Activated CD4-positive, alpha-beta T cell treated with anti-CD3 and anti-CD28 coated beads, Interleukin-2, amount 50 U/mL, for 1 hour (primary cell): ENCODE results near the gene RGS21.
"Not testable (repeated sequence)": the region's sequence is repeated elsewhere in the genome, so short reads cannot be mapped to it uniquely, and the experiment has no call there.

ENCODE experiments used
- DNase-seq: peaks from one replicate; pipeline ENCODE4 v3.0.0-alpha.2; 2020

RGS21 gene

GRCh38 chr1:192316942-192317450, at the start of gene RGS21:
RGS21 (plus strand) TSS chr1:192316992; CDS start chr1:192343037, 26,045 bp downstream.
- DNase-seq = no peak

GRCh38 chr1:192268468-192269052, 48.2 kb upstream of the RGS21 start:
- no peak for DNase-seq

- DNase-seq = no peak
Measured at GRCh38 chr1:192270398-192270797, 46.4 kb upstream of the RGS21 start.

GRCh38 chr1:192272732-192273131, 44.1 kb upstream of the RGS21 start:
- no peak for DNase-seq

GRCh38 chr1:192274588-192274987, 42.2 kb upstream of the RGS21 start:
- no peak for DNase-seq

- DNase-seq = no peak
Measured at GRCh38 chr1:192277635-192278034, 39.2 kb upstream of the RGS21 start.

- DNase-seq = no peak
Measured at GRCh38 chr1:192284927-192285326, 31.9 kb upstream of the RGS21 start.

- DNase-seq = no peak
Measured at GRCh38 chr1:192303029-192303428, 13.8 kb upstream of the RGS21 start.

- DNase-seq = not testable (repeated sequence)
Measured at GRCh38 chr1:192308314-192308713, 8.5 kb upstream of the RGS21 start.

- no peak for DNase-seq
Measured at GRCh38 chr1:192311281-192311680, 5.5 kb upstream of the RGS21 start.

GRCh38 chr1:192327997-192328396, 11.2 kb downstream of the RGS21 start:
- no peak for DNase-seq

- DNase-seq = no peak
Measured at GRCh38 chr1:192342842-192343241, 26.1 kb downstream of the RGS21 start.

GRCh38 chr1:192343344-192343743, 26.6 kb downstream of the RGS21 start:
- DNase-seq = no peak

- DNase-seq = no peak
Measured at GRCh38 chr1:192349314-192349713, 32.5 kb downstream of the RGS21 start.

- DNase-seq = no peak
Measured at GRCh38 chr1:192350356-192350755, 33.6 kb downstream of the RGS21 start.

- no peak for DNase-seq
Measured at GRCh38 chr1:192351550-192351949, 34.8 kb downstream of the RGS21 start.

- no peak for DNase-seq
Measured at GRCh38 chr1:192357924-192358323, 41.1 kb downstream of the RGS21 start.

GRCh38 chr1:192358402-192358801, 41.6 kb downstream of the RGS21 start:
- DNase-seq = no peak

- DNase-seq = no peak
Measured at GRCh38 chr1:192358822-192359221, 42.0 kb downstream of the RGS21 start.

- no peak for DNase-seq
Measured at GRCh38 chr1:192363177-192363576, 46.4 kb downstream of the RGS21 start.

GRCh38 chr1:192367436-192367835, 50.6 kb downstream of the RGS21 start:
- no peak for DNase-seq

- DNase-seq = no peak
Measured at GRCh38 chr1:192375306-192375705, 58.5 kb downstream of the RGS21 start.

GRCh38 chr1:192376374-192376773, 59.6 kb downstream of the RGS21 start:
- no peak for DNase-seq

GRCh38 chr1:192378276-192378675, 61.5 kb downstream of the RGS21 start:
- no peak for DNase-seq

- DNase-seq = no peak
Measured at GRCh38 chr1:192378878-192379277, 62.1 kb downstream of the RGS21 start.
